ENCODE results near the gene TTLL5.

TTLL5 gene

GRCh38 chr14:75747899-75748298, 86.9 kb downstream of the TTLL5 start:
- TF ChIP-seq CTCF (conservative IDR thresholded peaks at IDR 0.05; ENCODE audit: low read depth), result no peak
- DNase-seq (ENCODE audit: low spot score), result no peak
- ChIA-PET POLR2A (ENCODE audit: low non-redundant PET) (no interaction called here), CTCF (interaction anchor here (0.8 kb wide), 1 partner anchor 158 kb away, joined by 3 read pairs; no protein-coding TSS in a partner anchor)
- no peak overlapping the region for H3K27ac ChIP-seq

DNA sequence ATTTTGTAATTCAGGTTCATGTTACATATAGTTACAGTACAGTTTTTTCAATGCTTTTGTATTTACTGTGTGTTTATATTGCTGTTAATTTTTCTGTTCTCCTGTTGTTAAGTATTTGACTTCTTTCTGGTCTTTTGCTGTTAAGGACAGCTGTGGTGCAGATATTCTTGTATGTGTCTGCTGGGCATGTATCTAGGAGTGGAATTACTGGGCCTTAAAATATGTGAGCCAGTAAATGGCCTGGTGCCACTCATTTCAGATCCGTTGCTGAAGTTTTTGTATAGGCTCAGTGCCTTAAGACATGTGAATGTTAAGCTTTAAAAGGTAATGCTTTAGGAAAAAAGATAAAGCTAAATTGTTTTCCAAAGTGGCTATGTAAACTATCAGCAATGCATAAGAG, 87.3 kb downstream of the TTLL5 start:
- no peak overlapping the region for H3K27ac ChIP-seq

GRCh38 chr14:75751296-75751695, 90.2 kb downstream of the TTLL5 start:
- TF ChIP-seq CTCF (conservative IDR thresholded peaks at IDR 0.05; ENCODE audit: low read depth), result no peak
- CTCF ChIA-PET, result no interaction called here
- POLR2A ChIA-PET (ENCODE audit: low non-redundant PET), result no interaction called here
- no peak for DNase-seq (ENCODE audit: low spot score)
- no peak overlapping the region for H3K27ac ChIP-seq

More for the DNA sequence above, 87.3 kb downstream of the TTLL5 start:
- ChIA-PET POLR2A (ENCODE audit: low non-redundant PET) (no interaction called here), CTCF (interaction anchor here (0.8 kb wide), 1 partner anchor 158 kb away, joined by 3 read pairs; no protein-coding TSS in a partner anchor)
- DNase-seq (ENCODE audit: low spot score), result no peak
- TF ChIP-seq CTCF (conservative IDR thresholded peaks at IDR 0.05; ENCODE audit: low read depth), result no peak

GRCh38 chr14:75752086-75752485, 91.0 kb downstream of the TTLL5 start:
- CTCF ChIA-PET, result no interaction called here
- no peak for TF ChIP-seq CTCF (conservative IDR thresholded peaks at IDR 0.05; ENCODE audit: low read depth)
- H3K27ac ChIP-seq, result no peak overlapping the region
- no peak for DNase-seq (ENCODE audit: low spot score)
- POLR2A ChIA-PET (ENCODE audit: low non-redundant PET), result no interaction called here

DNA sequence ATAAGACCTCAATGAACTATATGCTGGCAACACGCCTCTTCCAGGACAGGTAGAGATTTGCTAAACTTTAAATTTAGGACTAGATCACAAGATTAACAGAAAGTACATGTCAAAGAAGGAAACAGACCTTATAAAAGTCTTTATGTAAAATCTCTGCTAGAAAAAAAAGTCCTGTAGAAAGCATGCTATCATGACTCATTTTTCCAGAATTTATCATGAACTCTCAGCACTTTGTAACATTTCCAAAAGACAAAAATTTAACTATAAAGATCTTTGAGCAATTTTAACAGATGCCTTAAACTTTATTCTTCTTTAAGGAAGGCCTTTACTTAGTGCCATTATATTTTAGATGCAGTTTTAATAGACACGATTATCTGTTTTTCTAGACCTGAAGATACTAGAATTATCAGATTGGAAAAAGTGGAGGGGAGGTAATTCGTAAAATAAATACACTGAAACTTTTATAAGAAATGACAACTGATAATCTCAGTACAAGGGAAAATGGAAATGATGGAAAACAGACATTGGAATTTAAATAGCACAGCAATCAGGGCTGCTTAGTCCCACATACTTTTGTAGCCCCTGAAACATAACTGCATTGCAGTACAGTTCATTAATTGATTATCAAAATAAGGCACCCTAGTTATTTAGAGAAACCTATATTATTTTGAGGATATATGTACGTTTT, 92.0 kb downstream of the TTLL5 start:
- POLR2A ChIA-PET (ENCODE audit: low non-redundant PET), result no interaction called here
- CTCF ChIA-PET, result no interaction called here
- TF ChIP-seq CTCF (conservative IDR thresholded peaks at IDR 0.05; ENCODE audit: low read depth), result no peak
- DNase-seq (ENCODE audit: low spot score), result no peak
- H3K27ac ChIP-seq, result no peak overlapping the region

DNA sequence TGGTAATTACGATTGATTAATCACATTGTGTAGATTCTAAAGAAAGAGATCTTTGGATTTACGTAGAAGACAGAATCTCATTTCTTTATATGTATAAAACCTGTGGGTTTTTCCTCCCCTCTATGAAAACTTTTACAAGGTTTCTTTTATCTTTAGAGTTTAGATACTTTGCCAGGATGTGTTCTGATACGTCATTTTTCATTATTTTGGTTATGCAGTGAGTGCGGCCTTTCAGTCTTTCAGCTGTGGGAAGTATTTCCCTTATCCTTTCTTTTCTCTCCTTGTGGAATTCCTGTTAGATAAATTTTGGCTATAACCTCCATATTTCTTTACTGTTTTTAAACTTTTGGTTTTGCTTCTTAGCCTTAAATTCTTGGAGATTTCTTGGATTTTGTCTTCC, 92.7 kb downstream of the TTLL5 start:
- ChIA-PET CTCF (no interaction called here), POLR2A (ENCODE audit: low non-redundant PET) (no interaction called here)
- no peak for TF ChIP-seq CTCF (conservative IDR thresholded peaks at IDR 0.05; ENCODE audit: low read depth)
- no peak for DNase-seq (ENCODE audit: low spot score)
- no peak overlapping the region for H3K27ac ChIP-seq
